ENCODE measurements around the gene F7.
"Not testable (repeated sequence)": the region's sequence is repeated elsewhere in the genome, so short reads cannot be mapped to it uniquely, and the experiment has no call there.

F7 gene

DNA sequence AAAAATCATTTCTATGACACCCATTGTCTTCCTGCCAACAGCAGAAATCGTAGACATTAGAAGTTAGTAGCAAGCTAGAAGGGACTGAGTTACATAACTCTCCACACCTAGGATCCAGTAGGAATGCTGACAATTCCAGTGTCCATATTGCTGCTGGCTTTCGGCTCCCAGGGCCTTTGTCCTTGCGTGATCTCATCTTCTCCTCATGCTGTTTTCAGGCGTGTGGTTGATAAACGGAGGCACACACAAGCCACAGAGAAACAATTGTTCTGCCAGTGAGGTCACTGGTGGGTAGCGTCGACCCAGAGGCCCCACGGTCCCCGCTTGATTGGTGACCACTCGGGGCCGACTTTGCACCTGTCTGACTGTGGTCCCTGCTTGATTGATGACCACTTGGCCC lies 31.6 kb upstream of the F7 start:
- DNase-seq = no peak

- DNase-seq = no peak
Measured at GRCh38 chr13:113074401-113074800, 31.2 kb upstream of the F7 start.

DNA sequence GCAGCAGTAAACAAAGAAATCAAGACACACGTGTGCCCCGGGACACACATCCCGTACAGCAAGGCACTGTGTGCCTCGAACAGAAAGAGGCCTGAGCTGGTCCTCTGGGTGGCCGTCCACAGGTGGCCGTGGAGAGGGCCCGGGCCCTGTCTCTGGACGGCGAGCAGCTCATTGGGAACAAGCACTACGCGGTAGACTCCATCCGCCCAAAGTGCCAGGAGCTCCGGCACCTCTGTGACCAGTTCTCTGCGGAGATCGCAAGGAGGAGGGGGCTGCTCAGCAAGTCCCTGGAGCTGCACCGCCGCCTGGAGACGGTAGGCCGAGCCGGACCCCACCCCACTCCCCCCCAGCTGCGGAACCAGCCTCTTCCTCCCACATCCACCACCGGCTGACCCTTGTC lies 30.7 kb upstream of the F7 start:
- DNase-seq = no peak

- DNase-seq = no peak
Measured at GRCh38 chr13:113075711-113076110, 29.9 kb upstream of the F7 start.

DNA sequence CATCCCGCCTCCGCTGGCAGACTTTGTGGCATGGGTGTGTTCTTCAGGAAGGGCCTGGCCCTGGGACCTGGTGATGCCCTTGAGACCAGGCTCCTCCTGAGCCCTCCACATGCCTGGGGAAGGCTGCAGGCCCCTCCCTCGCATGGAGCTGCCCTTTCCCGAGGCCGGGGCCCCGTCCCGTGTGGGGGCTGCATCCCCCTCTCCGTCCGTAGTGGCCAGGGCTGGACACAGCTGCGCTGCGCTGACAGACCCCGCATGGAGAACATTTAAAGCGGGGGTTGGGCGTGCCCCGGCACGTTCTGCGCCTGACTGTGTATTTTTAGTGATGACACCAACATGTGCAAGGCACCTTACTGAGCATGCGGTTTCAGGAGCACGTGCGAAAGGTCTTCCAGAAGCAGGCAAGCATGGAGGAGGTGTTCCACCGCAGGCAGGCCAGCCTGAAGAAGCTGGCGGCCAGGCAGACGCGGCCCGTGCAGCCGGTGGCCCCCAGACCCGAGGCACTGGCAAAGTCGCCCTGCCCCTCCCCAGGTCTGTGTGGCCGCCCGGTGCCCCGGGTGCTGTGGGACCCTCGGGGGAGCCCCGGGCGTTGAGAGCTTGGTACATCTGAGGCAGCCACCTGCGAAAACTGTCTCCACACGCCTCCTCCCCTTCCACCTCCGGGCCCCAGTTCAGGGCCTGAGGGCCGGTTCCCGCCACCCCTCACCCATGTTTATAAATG lies 28.8 kb upstream of the F7 start:
- DNase-seq = no peak

GRCh38 chr13:113077566-113077952 lies 28.0 kb upstream of the F7 start:
- no peak for DNase-seq

DNA sequence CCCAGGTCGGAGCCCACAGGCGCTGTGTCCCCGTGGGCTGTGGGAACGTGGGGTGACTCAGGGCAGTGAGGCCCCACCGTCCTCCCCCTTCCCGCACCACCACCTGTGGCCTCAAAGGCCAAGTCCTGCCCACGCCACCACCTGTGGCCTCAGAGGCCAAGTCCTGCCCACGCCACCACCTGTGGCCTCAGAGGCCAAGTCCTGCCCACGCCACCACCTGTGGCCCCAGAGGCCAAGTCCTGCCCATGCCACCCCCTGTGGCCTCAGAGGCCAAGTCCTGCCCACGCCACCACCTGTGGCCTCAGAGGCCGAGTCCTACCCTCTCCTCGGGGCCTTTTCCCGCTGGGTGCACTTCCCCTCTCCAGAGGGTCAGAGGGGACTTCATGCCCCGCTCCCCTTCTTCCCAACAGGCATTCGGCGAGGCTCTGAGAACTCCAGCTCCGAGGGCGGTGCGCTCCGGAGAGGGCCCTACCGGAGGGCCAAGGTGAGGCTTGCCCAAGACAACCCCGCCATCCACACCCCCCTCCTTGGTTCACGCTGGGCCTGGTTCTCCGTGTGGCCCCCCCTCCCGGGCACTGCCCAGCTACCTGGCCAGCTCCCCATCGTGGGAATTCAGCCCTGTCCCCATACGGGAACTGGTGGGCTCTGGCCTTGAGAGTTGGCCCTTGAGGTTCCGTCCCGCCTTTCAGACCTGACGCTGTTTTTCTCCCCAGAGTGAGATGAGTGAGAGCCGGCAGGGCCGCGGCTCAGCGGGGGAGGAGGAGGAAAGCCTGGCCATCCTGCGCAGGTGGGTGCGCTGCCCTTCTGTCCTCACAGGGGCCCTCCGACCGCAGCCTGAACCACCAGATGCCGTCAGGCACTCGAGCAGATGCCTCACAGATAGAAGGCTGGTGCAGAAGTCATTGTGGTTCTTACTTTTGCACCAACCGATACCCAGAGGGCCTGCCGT lies 27.4 kb upstream of the F7 start:
- no peak for DNase-seq

GRCh38 chr13:113078902-113079780 lies 26.4 kb upstream of the F7 start:
- DNase-seq = peak; percentile 25

DNA sequence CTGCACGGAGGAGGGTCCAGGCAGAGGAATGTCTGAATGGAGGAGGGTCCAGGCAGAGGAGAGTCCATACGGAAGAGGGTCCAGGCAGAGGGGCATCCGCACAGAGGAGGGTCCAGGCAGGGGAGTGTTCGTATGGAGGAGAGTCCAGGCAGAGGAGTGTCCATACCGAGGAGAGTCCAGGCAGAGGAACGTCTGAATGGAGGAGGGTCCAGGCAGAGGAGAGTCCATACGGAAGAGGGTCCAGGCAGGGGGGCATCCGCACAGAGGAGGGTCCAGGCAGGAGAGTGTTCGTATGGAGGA lies 25.9 kb upstream of the F7 start:
- not testable (repeated sequence) for DNase-seq

GRCh38 chr13:113080361-113080831 lies 25.2 kb upstream of the F7 start:
- no peak for DNase-seq

GRCh38 chr13:113080901-113081521 lies 24.6 kb upstream of the F7 start:
- no peak for DNase-seq

DNA sequence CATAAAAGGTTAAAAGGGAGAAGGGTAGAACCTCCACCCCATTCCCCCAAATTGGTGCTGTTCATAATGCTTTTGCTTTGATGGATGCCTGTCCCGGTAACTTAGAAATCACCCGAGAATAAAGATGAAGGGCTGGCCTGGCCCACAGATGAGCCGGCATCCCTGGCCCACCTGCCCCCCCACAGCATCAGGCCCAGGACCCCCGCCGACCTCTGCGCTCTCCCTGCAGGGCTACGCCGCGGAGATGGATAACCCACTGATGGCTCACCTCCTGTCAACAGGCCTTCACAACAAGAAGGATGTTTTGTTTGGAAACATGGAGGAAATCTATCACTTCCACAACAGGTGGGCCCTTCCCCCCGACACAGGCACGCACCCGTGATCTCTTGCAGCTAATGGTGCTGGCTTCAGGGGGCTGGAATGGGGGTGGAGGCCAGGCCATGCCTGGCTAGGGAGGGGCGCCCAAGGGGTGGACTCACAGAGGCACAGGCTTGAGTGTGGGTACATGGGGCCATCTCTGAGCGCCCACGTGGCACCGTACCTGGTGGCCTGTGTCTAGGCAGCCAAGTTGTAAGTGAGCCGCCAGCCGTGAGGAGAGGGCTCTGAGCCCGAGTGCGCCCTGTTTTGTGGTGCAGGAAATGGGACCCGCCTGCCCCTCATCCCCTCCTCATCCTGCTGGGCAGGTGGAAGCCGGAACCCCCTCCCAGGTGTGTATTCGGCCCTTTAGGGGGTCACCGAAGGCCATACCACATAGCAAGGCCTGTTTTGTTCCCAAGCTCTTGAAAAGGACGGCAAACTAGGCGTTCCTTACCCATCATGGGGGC lies 23.2 kb upstream of the F7 start:
- DNase-seq = no peak

- no peak for DNase-seq
Measured at GRCh38 chr13:113083022-113083373, 22.6 kb upstream of the F7 start.

DNA sequence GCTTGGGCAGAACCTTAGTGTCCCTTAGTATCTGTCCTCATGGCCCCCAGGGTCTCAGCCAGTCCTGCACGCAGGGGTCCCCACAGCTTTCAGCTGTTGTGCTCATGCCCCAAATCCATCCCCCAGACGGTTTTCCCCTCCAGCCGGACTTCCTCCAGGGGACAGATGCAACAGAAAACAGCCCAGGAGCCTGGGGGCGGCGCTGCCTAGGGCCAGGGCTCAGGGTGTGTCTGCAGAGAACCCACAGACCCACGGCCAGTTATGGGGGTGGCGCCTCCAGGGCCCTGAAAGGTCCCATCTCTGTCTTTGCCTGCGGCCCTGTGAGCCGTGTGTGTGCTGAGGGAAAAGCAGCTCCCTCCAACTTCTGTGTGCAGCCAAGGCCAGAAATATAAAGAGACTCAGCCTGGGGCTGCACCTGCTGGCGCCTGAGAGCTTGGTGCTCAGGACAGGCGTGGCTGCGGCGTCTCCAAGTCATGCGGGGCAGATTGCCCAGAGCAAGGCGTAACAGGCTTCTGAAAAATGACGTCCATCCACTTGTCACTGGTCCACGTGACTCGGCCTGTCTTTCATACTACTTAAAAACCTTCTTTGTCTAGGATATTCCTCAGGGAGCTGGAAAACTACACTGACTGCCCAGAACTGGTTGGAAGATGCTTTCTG lies 22.1 kb upstream of the F7 start:
- peak; percentile 76 for DNase-seq

GRCh38 chr13:113084094-113084942 lies 21.3 kb upstream of the F7 start:
- no peak for DNase-seq

GRCh38 chr13:113084943-113085540 lies 20.5 kb upstream of the F7 start:
- DNase-seq = no peak

- no peak for DNase-seq
Measured at GRCh38 chr13:113086031-113086750, 19.4 kb upstream of the F7 start.

DNA sequence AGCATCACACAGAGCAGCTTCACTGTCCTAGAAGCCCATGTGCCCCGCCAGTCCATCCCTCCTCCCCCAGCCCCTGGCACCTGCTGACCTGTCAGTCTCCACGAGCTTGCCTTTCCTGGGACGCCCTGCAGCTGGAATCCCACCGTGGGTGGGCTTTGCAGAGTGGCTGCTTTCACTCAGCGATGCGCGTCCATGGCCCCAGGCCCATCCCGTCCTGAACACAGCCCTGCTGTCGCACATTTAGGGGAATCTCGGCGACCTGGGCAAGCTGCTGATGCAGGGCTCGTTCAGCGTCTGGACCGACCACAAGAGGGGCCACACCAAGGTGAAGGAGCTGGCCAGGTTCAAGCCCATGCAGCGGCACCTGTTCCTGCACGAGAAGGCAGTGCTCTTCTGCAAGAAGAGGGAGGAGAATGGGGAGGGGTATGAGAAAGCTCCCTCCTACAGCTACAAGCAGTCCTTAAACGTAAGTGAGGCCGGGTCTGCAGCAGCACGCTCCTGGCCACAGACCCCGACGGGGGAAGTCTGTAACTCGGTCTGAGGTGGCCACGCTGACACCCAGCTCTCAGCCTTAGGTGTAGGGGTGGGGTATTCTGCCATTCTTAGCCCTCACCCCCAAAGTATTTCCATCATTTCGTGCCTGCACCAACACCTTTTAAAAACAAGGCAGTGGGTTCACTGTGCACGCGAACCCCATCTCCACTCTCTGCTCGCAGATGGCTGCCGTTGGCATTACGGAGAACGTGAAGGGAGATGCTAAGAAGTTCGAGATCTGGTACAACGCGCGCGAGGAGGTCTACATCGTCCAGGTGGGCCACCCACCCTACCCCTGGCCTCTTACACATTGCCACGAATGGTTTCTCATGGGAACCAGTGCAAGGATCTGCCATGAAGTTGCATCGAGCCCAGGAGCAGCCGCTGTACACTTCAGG lies 18.3 kb upstream of the F7 start:
- no peak for DNase-seq
